Measurements from ENCODE around the gene DMXL2.

DNA sequence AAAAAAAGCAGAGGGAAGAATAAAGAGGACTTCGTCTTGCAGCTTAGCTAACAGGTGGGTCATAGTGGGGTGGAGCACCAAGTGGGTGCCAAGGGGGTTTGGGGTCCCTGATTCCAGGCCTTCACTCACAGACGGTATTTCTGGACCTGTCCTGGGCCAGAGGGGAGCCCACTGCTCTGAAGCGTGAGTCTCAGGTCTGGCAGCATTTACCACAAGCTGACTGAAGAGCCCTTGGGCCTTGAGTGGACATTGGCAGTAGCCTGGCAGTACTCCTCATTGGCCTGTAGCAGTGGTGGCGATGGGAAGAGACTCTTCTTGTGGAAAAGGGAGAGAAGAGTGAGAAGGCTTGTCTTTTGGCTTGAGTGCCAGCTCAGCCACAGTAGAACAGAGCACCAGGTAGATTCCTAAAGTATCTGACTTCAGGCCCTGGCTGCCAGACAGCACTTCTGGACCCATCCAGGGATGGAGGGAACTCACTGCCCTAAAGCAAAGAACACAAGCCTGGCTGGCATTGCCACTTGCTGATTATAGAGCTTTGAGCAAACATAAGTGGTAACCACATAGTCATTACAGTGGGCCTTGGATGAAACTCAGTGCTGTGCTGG, 208.2 kb downstream of the DMXL2 start:
- TF ChIP-seq GATA2 (IDR thresholded peaks at IDR 0.05; ENCODE audit: low read depth, low read length) (no peak), GATA3 (IDR thresholded peaks at IDR 0.05; ENCODE audit: low read depth, low read length) (no peak)
